HCT116 (cell line): ENCODE measurements around the gene COG2. TPM values are rescaled to one million over a fixed set of nuclear protein-coding genes. Genes with fewer than 3 reads are reported as not detected.

Source experiments
- ATAC-seq: fragments of 200-7000 bp; cut with Tn5 transposase; 2 replicates; pipeline ENCODE4 v1.9.1; 2020; ENCODE audit warnings: mild to moderate bottlenecking, moderate library complexity
- BruUV-seq: library from RNA; stranded (reverse); fragments of 400-500 nt; replicated peaks from 2 replicates; lab custom pipeline; 2021; lab: Mats Ljungman, UMichigan
- CTCF ChIA-PET: fragments of 300-600 bp; sonication (Branson Sonifier 250); formaldehyde crosslinking; loops from one replicate; lab custom pipeline; 2021; ENCODE audit warnings: antibody characterized with exemption; lab: Charles Lee
- POLR2A ChIA-PET: fragments of 300-600, 350-600 bp; sonication (Branson Sonifier 250); formaldehyde crosslinking; loops from one replicate; lab custom pipeline; 2021; ENCODE audit warnings: antibody characterized with exemption; lab: Charles Lee
- RAD21 ChIA-PET, 2 experiments: fragments of 300-600 bp; sonication (Branson Sonifier 250); formaldehyde crosslinking; loops; one replicate each; lab custom pipeline; 2023; ENCODE audit warnings: low total read pairs in 2 of 2; ENCODE audit not compliant: uncharacterized antibody in 2 of 2, unreplicated experiment in 2 of 2, low non-redundant PET in 1 of 2; lab: Charles Lee
- DNase-seq: peaks from one replicate; pipeline ENCODE4 v3.0.0-alpha.2; 2010; ENCODE audit warnings: low read depth, low spot score
- H2AFZ ChIP-seq: fragments of 200-600 bp; shearing (Covaris generic), sonication (generic); 2 replicates; pipeline ENCODE4 v1.6.1; 2017; ENCODE audit warnings: low read depth, mixed run types, mixed read lengths, antibody characterized with exemption, low read length; ENCODE audit not compliant: poor library complexity, severe bottlenecking
- H3K27ac ChIP-seq: 2 replicates; pipeline ENCODE4 v1.5.1; 2012; ENCODE audit warnings: low read depth, low read length
- H3K27me3 ChIP-seq: fragments of 200-600 bp; sonication (generic); 2 replicates; pipeline ENCODE4 v1.6.1; 2016; ENCODE audit warnings: mixed run types, low read length, mixed read lengths; ENCODE audit not compliant: insufficient read depth
- H3K36me3 ChIP-seq, 2 experiments: fragments of 200-500 bp in 1 of 2; fragments of 200-600 bp in 1 of 2; sonication (Bioruptor generic) in 1 of 2; sonication (generic) in 1 of 2; 2 replicates each; pipeline versions ENCODE4 v1.5.1 to v1.6.1; 2014 to 2016; ENCODE audit warnings: low read length in 2 of 2, inconsistent platforms in 1 of 2, mixed read lengths in 1 of 2, mixed run types in 1 of 2; ENCODE audit not compliant: insufficient read depth in 2 of 2, control insufficient read depth in 1 of 2
- H3K4me1 ChIP-seq, 2 experiments: fragments of 200-600 bp in 1 of 2; sonication (generic) in 1 of 2; 2 replicates each; pipeline versions ENCODE4 v1.5.1 to v1.6.1; 2012 to 2017; ENCODE audit warnings: low read length in 2 of 2, inconsistent platforms in 1 of 2, mild to moderate bottlenecking in 1 of 2, mixed read lengths in 1 of 2, mixed run types in 1 of 2, moderate library complexity in 1 of 2; ENCODE audit not compliant: insufficient read depth in 2 of 2, control insufficient read depth in 1 of 2
- H3K4me2 ChIP-seq: fragments of 200-600 bp; sonication (generic); 2 replicates; pipeline ENCODE4 v1.6.1; 2017; ENCODE audit warnings: mixed run types, low read length, mixed read lengths
- H3K4me3 ChIP-seq, 2 experiments: fragments of 200-600 bp in 1 of 2; sonication (generic) in 1 of 2; replicated peaks in 1 of 2; 2 replicates each; pipeline ENCODE4 v1.5.1; 2011 to 2016; ENCODE audit warnings: low read length in 2 of 2, control low read depth in 1 of 2, low read depth in 1 of 2, mild to moderate bottlenecking in 1 of 2, mixed read lengths in 1 of 2, mixed run types in 1 of 2
- H3K79me2 ChIP-seq: fragments of 200-600 bp; sonication (generic); 2 replicates; pipeline ENCODE4 v1.6.1; 2017; ENCODE audit warnings: mild to moderate bottlenecking, mixed run types, low read length, moderate library complexity, mixed read lengths; ENCODE audit not compliant: insufficient read depth
- H3K9ac ChIP-seq: fragments of 200-600 bp; sonication (generic); 2 replicates; pipeline ENCODE4 v1.6.1; 2016; ENCODE audit warnings: low read length, mixed read lengths
- H3K9me2 ChIP-seq: fragments of 200-600 bp; sonication (generic), shearing (Covaris generic); 2 replicates; pipeline ENCODE4 v1.6.1; 2017; ENCODE audit warnings: mixed run types, mild to moderate bottlenecking, moderate library complexity; ENCODE audit not compliant: insufficient read depth
- H3K9me3 ChIP-seq, 2 experiments: fragments of 200-500 bp in 1 of 2; fragments of 200-600 bp in 1 of 2; sonication (Bioruptor generic) in 1 of 2; sonication (generic) in 1 of 2; 2 replicates each; pipeline ENCODE4 v1.6.1; 2014 to 2017; ENCODE audit warnings: low read length in 2 of 2, mixed read lengths in 2 of 2, inconsistent platforms in 1 of 2, low read depth in 1 of 2, mild to moderate bottlenecking in 1 of 2, mixed run types in 1 of 2, moderate library complexity in 1 of 2; ENCODE audit not compliant: control insufficient read depth in 1 of 2, insufficient read depth in 1 of 2
- H4K20me1 ChIP-seq: fragments of 200-600 bp; sonication (generic), shearing (Covaris generic); 2 replicates; pipeline ENCODE4 v1.6.1; 2017; ENCODE audit warnings: mixed run types, mild to moderate bottlenecking, moderate library complexity; ENCODE audit not compliant: insufficient read depth
- CBX3 ChIP-seq: IDR thresholded peaks from 2 replicates; pipeline ENCODE4 v1.6.1; 2012; ENCODE audit warnings: low read depth
- EGR1 ChIP-seq: IDR thresholded peaks from 2 replicates; pipeline ENCODE4 v1.6.1; 2012; ENCODE audit warnings: low read depth
- EZH2 ChIP-seq: fragments of 200-600 bp; sonication (generic); IDR thresholded peaks from 2 replicates; pipeline ENCODE4 v1.6.1; 2017; ENCODE audit warnings: antibody characterized with exemption, mixed run types
- POLR2A ChIP-seq: IDR thresholded peaks from 2 replicates; pipeline ENCODE4 v1.7.0; 2011; ENCODE audit warnings: borderline replicate concordance; ENCODE audit not compliant: insufficient read depth, insufficient read length; ENCODE audit errors: extremely low read depth
- POLR2AphosphoS5 ChIP-seq: IDR thresholded peaks from 2 replicates; pipeline ENCODE4 v1.6.1; 2011; ENCODE audit warnings: mild to moderate bottlenecking, low read depth, low read length, moderate library complexity
- SIN3A ChIP-seq: IDR thresholded peaks from 2 replicates; pipeline ENCODE4 v1.6.1; 2012; ENCODE audit warnings: low read depth
- SP1 ChIP-seq: IDR thresholded peaks from 2 replicates; pipeline ENCODE4 v1.6.1; 2012; ENCODE audit warnings: low read depth
- SRF ChIP-seq: IDR thresholded peaks from 2 replicates; pipeline ENCODE4 v1.6.1; 2012; ENCODE audit warnings: low read depth
- ZNF274 ChIP-seq: fragments of 200-500 bp; sonication (Bioruptor generic); IDR thresholded peaks from 2 replicates; pipeline ENCODE4 v1.6.1; 2014; ENCODE audit warnings: mild to moderate bottlenecking, low read depth, low read length, inconsistent platforms
- intact Hi-C: fragments of 100-400 bp; cut with micrococcal nuclease; formaldehyde crosslinking; loops from 2 replicates; pipeline ENCODE4 v1.10.0; 2022
- total RNA-seq: library from RNA; stranded (reverse); gene quantifications from one replicate; pipeline ENCODE4 v1.2.1, GENCODE V29; 2021; ENCODE audit not compliant: unreplicated experiment
- TF ChIP-seq, protein P1 (sequence below): IDR thresholded peaks from 2 replicates; pipeline ENCODE4 v1.6.1; 2011; ENCODE audit warnings: mild to moderate bottlenecking, low read length, moderate library complexity; ENCODE audit not compliant: insufficient replicate concordance; ENCODE audit errors: extremely low read depth

The COG2 gene
- total RNA-seq, 1 experiment from 2014 or later = 28.6 TPM

- Histone ChIP-seq H3K9ac (no peak overlapping the region), H3K9me2 (no peaks in the 10 kb centered on the region), H4K20me1 (no peaks in the 10 kb centered on the region), H3K27ac (no peak overlapping the region), H3K36me3 (peaks cover 27 to 45% of the 10 kb centered on the region in 2 experiments), H3K9me3 (no peaks in the 10 kb centered on the region), H3K79me2 (no peaks in the 10 kb centered on the region), H3K4me3 (no peak overlapping the region), H3K27me3 (no peaks in the 10 kb centered on the region), H2AFZ (no peak overlapping the region), H3K4me1 (no peaks in the 10 kb centered on the region), H3K4me2 (no peak overlapping the region)
- RAD21 ChIA-PET = no interaction called here
- no peak for ATAC-seq
- no TSS peak for BruUV-seq
- TF ChIP-seq SP1 (no peak), POLR2A (no peak), CBX3 (no peak), SRF (no peak), EZH2 (no peak)
- POLR2A ChIA-PET = no interaction called here
- intact Hi-C loops = no loop called here
- CTCF ChIA-PET = no interaction called here
- DNase-seq = no peak
These were observed 47.8 kb downstream of the COG2 start for GRCh38 chr1:230690101-230690500.

GRCh38 chr1:230691615-230692014 is 49.3 kb downstream of the COG2 start:
- Histone ChIP-seq H4K20me1 (no peaks in the 10 kb centered on the region), H3K4me3 (no peak overlapping the region), H3K27me3 (no peaks in the 10 kb centered on the region), H3K4me1 (no peaks in the 10 kb centered on the region), H3K4me2 (no peak overlapping the region), H3K36me3 (peaks cover 19 to 33% of the 10 kb centered on the region in 2 experiments), H3K9me3 (no peaks in the 10 kb centered on the region), H3K79me2 (no peaks in the 10 kb centered on the region), H2AFZ (no peak overlapping the region), H3K27ac (no peak overlapping the region), H3K9ac (no peak overlapping the region), H3K9me2 (no peaks in the 10 kb centered on the region)
- DNase-seq (no peak), ATAC-seq (no peak)
- ChIA-PET CTCF (no interaction called here), RAD21 (no interaction called here), POLR2A (no interaction called here)
- no TSS peak for BruUV-seq
- intact Hi-C loops = no loop called here
- TF ChIP-seq EGR1 (no peak), POLR2AphosphoS5 (no peak), ZNF274 (no peak), SIN3A (no peak), SRF (no peak)
- TF ChIP-seq, protein P1, sequence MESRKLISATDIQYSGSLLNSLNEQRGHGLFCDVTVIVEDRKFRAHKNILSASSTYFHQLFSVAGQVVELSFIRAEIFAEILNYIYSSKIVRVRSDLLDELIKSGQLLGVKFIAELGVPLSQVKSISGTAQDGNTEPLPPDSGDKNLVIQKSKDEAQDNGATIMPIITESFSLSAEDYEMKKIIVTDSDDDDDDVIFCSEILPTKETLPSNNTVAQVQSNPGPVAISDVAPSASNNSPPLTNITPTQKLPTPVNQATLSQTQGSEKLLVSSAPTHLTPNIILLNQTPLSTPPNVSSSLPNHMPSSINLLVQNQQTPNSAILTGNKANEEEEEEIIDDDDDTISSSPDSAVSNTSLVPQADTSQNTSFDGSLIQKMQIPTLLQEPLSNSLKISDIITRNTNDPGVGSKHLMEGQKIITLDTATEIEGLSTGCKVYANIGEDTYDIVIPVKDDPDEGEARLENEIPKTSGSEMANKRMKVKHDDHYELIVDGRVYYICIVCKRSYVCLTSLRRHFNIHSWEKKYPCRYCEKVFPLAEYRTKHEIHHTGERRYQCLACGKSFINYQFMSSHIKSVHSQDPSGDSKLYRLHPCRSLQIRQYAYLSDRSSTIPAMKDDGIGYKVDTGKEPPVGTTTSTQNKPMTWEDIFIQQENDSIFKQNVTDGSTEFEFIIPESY = no peak
